ENCODE results near the gene AGRN. TPM values are rescaled to one million over a fixed set of nuclear protein-coding genes. Genes with fewer than 3 reads are reported as not detected.

AGRN gene
- total RNA-seq, 2 experiments from 2014 or later: 12.4 to 14.6 TPM

Other genes with a start within 250 kb of the AGRN start
- not detected for gene SAMD11, start 96.2 kb upstream of the AGRN start, total RNA-seq
- 10 to 100 TPM; 61.7 to 68.7 TPM for gene NOC2L, start 60.9 kb upstream of the AGRN start, total RNA-seq
- gene KLHL17, start 59.5 kb upstream of the AGRN start, total RNA-seq: 10 to 100 TPM; 24.4 to 27.7 TPM
- gene PLEKHN1, start 53.6 kb upstream of the AGRN start, total RNA-seq: 1 to 10 TPM; 1.7 to 2.2 TPM
- not detected for gene PERM1, start 38.0 kb upstream of the AGRN start, total RNA-seq
- gene HES4, start 20.0 kb upstream of the AGRN start, total RNA-seq: under 1 TPM; 0.45 to 0.50 TPM
- gene ISG15, start 6.6 kb upstream of the AGRN start, total RNA-seq: 100 to 1,000 TPM; 385 to 413 TPM
- gene RNF223, start 54.2 kb downstream of the AGRN start, total RNA-seq: not detected
- gene C1orf159, start 96.0 kb downstream of the AGRN start, total RNA-seq: 10 to 100 TPM; 24.5 to 26.8 TPM
- gene TTLL10, start 153.8 kb downstream of the AGRN start, total RNA-seq: under 1 TPM; 0.63 to 0.90 TPM
- 10 to 100 TPM; 17.5 to 18.8 TPM for gene TNFRSF18, start 186.5 kb downstream of the AGRN start, total RNA-seq
- gene TNFRSF4, start 194.0 kb downstream of the AGRN start, total RNA-seq: 1 to 10 TPM; 1.6 to 2.9 TPM
- gene SDF4, start 211.9 kb downstream of the AGRN start, total RNA-seq: 10 to 100 TPM; 96.9 to 99.3 TPM
- 10 to 100 TPM; 21.2 to 22.4 TPM for gene B3GALT6, start 212.1 kb downstream of the AGRN start, total RNA-seq
- 1 to 10 TPM; 1.8 to 2.2 TPM for gene C1QTNF12, start 226.6 kb downstream of the AGRN start, total RNA-seq